Activated effector memory CD4-positive, alpha-beta T cell treated with anti-CD3 and anti-CD28 coated beads, Interleukin-2, amount 50 U/mL, for 16 hours (primary cell): Measurements from ENCODE around the gene EXPH5.

Experiments
- DNase-seq: peaks from one replicate; pipeline ENCODE4 v3.0.0-alpha.2; 2020

The EXPH5 gene

GRCh38 chr11:108561535-108561991 lies 32.0 kb downstream of the EXPH5 start:
- DNase-seq: no peak

GRCh38 chr11:108559904-108560303 lies 33.7 kb downstream of the EXPH5 start:
- no peak for DNase-seq

- no peak for DNase-seq
These were observed 34.2 kb downstream of the EXPH5 start for GRCh38 chr11:108559340-108559739.

- no peak for DNase-seq
These were observed 35.3 kb downstream of the EXPH5 start for GRCh38 chr11:108558222-108558621.

GRCh38 chr11:108556019-108556418 lies 37.5 kb downstream of the EXPH5 start:
- no peak for DNase-seq

GRCh38 chr11:108551651-108552462 lies 41.7 kb downstream of the EXPH5 start:
- DNase-seq: no peak

GRCh38 chr11:108549319-108549885 lies 44.2 kb downstream of the EXPH5 start:
- DNase-seq: no peak

GRCh38 chr11:108545909-108546501 lies 47.6 kb downstream of the EXPH5 start:
- no peak for DNase-seq

GRCh38 chr11:108543316-108543964 lies 50.1 kb downstream of the EXPH5 start:
- DNase-seq: no peak

GRCh38 chr11:108541531-108541930 lies 52.0 kb downstream of the EXPH5 start:
- DNase-seq: no peak

- DNase-seq: no peak
These were observed 55.1 kb downstream of the EXPH5 start for GRCh38 chr11:108538502-108538901.

- DNase-seq: no peak
These were observed 55.5 kb downstream of the EXPH5 start for GRCh38 chr11:108538022-108538424.

GRCh38 chr11:108536783-108537182 lies 56.8 kb downstream of the EXPH5 start:
- DNase-seq: no peak

GRCh38 chr11:108535384-108535955 lies 58.1 kb downstream of the EXPH5 start:
- no peak for DNase-seq

GRCh38 chr11:108534274-108534882 lies 59.2 kb downstream of the EXPH5 start:
- no peak for DNase-seq

- no peak for DNase-seq
These were observed 63.1 kb downstream of the EXPH5 start for GRCh38 chr11:108530426-108530825.

GRCh38 chr11:108527382-108527781 lies 66.2 kb downstream of the EXPH5 start:
- DNase-seq: no peak

- no peak for DNase-seq
These were observed 68.4 kb downstream of the EXPH5 start for GRCh38 chr11:108525161-108525560.

- no peak for DNase-seq
These were observed 69.1 kb downstream of the EXPH5 start for GRCh38 chr11:108524422-108524821.

- no peak for DNase-seq
These were observed 71.2 kb downstream of the EXPH5 start for GRCh38 chr11:108522318-108522717.

- DNase-seq: no peak
These were observed 75.0 kb downstream of the EXPH5 start for GRCh38 chr11:108518581-108518980.

- no peak for DNase-seq
These were observed 77.4 kb downstream of the EXPH5 start for GRCh38 chr11:108516125-108516524.

- no peak for DNase-seq
These were observed 80.9 kb downstream of the EXPH5 start for GRCh38 chr11:108512708-108513107.
